Loucy (cell line): ENCODE results near the gene GPHB5.

Experiments
- H2AFZ ChIP-seq: fragments of 200-600 bp; sonication (generic); 2 replicates; pipeline ENCODE4 v1.6.0; 2016; ENCODE audit warnings: antibody characterized with exemption, mild to moderate bottlenecking, low read length, moderate library complexity
- H3F3A ChIP-seq: fragments of 200-600 bp; 2 replicates; pipeline ENCODE4 v1.6.0; 2016; ENCODE audit warnings: antibody characterized with exemption, low read depth, mild to moderate bottlenecking
- H3K27me3 ChIP-seq: fragments of 200-600 bp; sonication (generic); 2 replicates; pipeline ENCODE4 v1.6.1; 2014; ENCODE audit warnings: low read length, mild to moderate bottlenecking; ENCODE audit not compliant: insufficient read depth, poor library complexity, severe bottlenecking
- H3K36me3 ChIP-seq: fragments of 200-600 bp; sonication (generic); 2 replicates; pipeline ENCODE4 v1.6.1; 2016; ENCODE audit warnings: low read length; ENCODE audit not compliant: insufficient read depth
- H3K4me1 ChIP-seq: fragments of 200-600 bp; sonication (generic); 2 replicates; pipeline ENCODE4 v1.5.1; 2014; ENCODE audit warnings: low read length, mild to moderate bottlenecking; ENCODE audit not compliant: insufficient read depth, poor library complexity, severe bottlenecking
- H3K4me2 ChIP-seq: fragments of 200-600 bp; sonication (generic); 2 replicates; pipeline ENCODE4 v1.6.0; 2014; ENCODE audit warnings: antibody characterized with exemption, low read length, low read depth, mild to moderate bottlenecking; ENCODE audit not compliant: poor library complexity, severe bottlenecking
- H3K4me3 ChIP-seq: fragments of 200-600 bp; sonication (generic); 2 replicates; pipeline ENCODE4 v1.5.1; 2014; ENCODE audit warnings: low read length, mild to moderate bottlenecking, mixed read lengths; ENCODE audit not compliant: poor library complexity, severe bottlenecking
- H3K79me2 ChIP-seq: fragments of 200-600 bp; sonication (generic); 2 replicates; pipeline ENCODE4 v1.6.1; 2014; ENCODE audit warnings: low read length; ENCODE audit not compliant: insufficient read depth
- H3K9ac ChIP-seq: fragments of 200-600 bp; sonication (generic); 2 replicates; pipeline ENCODE4 v1.6.0; 2014; ENCODE audit warnings: mild to moderate bottlenecking, low read depth, low read length, moderate library complexity; ENCODE audit not compliant: poor library complexity, severe bottlenecking
- H3K9me2 ChIP-seq: fragments of 200-600 bp; sonication (generic); replicated peaks from 2 replicates; pipeline ENCODE4 v1.6.1; 2016; ENCODE audit warnings: low read depth, low read length, mixed read lengths
- H3K9me3 ChIP-seq: fragments of 200-600 bp; sonication (generic); 2 replicates; pipeline ENCODE4 v1.6.1; 2014; ENCODE audit warnings: mild to moderate bottlenecking, antibody characterized with exemption, low read length, low read depth; ENCODE audit not compliant: insufficient read depth
- H4K20me1 ChIP-seq: fragments of 200-600 bp; sonication (generic); 2 replicates; pipeline ENCODE4 v1.6.0; 2014; ENCODE audit warnings: antibody characterized with exemption, low read length, mild to moderate bottlenecking; ENCODE audit not compliant: insufficient read depth, poor library complexity, severe bottlenecking
- EZH2phosphoT487 ChIP-seq: fragments of 200-600 bp; IDR thresholded peaks from 2 replicates; pipeline ENCODE4 v1.6.1; 2018; ENCODE audit warnings: antibody characterized with exemption, mild to moderate bottlenecking, moderate library complexity, borderline replicate concordance
- TF ChIP-seq, protein P1 (sequence below): fragments of 200-600 bp; sonication (generic); conservative IDR thresholded peaks from 2 replicates; pipeline ENCODE4 v1.5.1; 2014; ENCODE audit warnings: mild to moderate bottlenecking, antibody characterized with exemption, low read length

Gene GPHB5

DNA sequence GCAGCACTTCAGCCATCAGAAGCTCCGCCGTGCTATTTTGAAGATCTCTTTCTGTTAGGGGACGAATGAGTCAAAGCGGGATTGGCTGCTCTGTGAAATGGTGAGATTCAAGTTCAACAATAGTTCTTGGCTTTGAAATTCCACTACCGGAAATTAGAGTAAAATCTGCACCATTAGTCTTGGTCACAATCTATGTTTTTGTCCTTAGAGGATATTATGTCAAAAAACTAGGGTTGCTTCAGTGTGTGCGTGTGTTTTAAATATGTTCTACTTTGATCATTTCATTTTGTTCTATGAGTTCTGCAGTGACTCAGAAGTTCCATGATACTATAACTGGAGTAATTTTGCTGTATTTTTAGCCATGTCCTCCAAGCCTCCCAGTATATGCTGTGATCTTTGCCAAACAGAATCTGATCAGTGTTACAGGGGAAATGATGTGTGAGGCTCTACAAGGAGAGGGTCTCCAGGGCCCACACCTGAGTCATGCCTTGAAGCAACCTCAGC is 22.6 kb downstream of the GPHB5 start:
- no peak overlapping the region for H3K4me2 ChIP-seq
- H3K4me1 ChIP-seq = no peaks in the 10 kb centered on the region
- H3K4me3 ChIP-seq = no peak overlapping the region
- H3K79me2 ChIP-seq = no peaks in the 10 kb centered on the region
- TF ChIP-seq, protein P1, sequence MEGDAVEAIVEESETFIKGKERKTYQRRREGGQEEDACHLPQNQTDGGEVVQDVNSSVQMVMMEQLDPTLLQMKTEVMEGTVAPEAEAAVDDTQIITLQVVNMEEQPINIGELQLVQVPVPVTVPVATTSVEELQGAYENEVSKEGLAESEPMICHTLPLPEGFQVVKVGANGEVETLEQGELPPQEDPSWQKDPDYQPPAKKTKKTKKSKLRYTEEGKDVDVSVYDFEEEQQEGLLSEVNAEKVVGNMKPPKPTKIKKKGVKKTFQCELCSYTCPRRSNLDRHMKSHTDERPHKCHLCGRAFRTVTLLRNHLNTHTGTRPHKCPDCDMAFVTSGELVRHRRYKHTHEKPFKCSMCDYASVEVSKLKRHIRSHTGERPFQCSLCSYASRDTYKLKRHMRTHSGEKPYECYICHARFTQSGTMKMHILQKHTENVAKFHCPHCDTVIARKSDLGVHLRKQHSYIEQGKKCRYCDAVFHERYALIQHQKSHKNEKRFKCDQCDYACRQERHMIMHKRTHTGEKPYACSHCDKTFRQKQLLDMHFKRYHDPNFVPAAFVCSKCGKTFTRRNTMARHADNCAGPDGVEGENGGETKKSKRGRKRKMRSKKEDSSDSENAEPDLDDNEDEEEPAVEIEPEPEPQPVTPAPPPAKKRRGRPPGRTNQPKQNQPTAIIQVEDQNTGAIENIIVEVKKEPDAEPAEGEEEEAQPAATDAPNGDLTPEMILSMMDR = no peak
- no peak for TF ChIP-seq EZH2phosphoT487
- no peaks in the 10 kb centered on the region for H4K20me1 ChIP-seq
- H3K36me3 ChIP-seq = no peaks in the 10 kb centered on the region
- no peaks in the 10 kb centered on the region for H3K9me2 ChIP-seq
- no peaks in the 10 kb centered on the region for H3K9me3 ChIP-seq
- no peak overlapping the region for H2AFZ ChIP-seq
- no peaks in the 10 kb centered on the region for H3K27me3 ChIP-seq
- H3K9ac ChIP-seq = no peak overlapping the region
- H3F3A ChIP-seq = no peaks in the 10 kb centered on the region

DNA sequence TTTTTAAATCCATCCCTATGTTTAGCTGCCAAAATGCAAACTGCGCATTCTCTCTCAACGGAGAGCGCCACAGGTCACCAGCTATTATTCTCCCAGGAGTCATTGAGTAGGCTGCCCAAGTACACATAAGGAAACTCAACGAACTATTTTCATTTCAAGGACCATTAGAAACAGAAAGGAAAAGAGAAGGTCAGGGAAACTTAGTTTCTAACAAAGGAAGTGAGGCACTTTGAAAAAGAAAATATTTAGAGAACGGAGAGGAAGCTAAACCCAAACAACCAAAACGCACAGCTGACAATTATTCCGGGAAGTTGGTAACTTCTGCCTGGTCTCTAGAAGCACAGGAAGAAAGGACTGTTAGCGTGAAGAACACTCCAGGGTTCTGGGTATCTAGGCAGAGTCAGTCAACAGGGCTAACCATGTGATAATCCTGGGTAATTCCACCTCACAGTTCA is 23.5 kb downstream of the GPHB5 start:
- no peaks in the 10 kb centered on the region for H3K36me3 ChIP-seq
- H3K27me3 ChIP-seq = no peaks in the 10 kb centered on the region
- H3K4me1 ChIP-seq = no peaks in the 10 kb centered on the region
- no peaks in the 10 kb centered on the region for H3K9me3 ChIP-seq
- no peak for TF ChIP-seq EZH2phosphoT487
- TF ChIP-seq, protein P1 = no peak
- no peaks in the 10 kb centered on the region for H3K9me2 ChIP-seq
- no peak overlapping the region for H3K4me2 ChIP-seq
- H3F3A ChIP-seq = no peaks in the 10 kb centered on the region
- H3K4me3 ChIP-seq = no peak overlapping the region
- H2AFZ ChIP-seq = no peak overlapping the region
- H4K20me1 ChIP-seq = no peaks in the 10 kb centered on the region
- no peak overlapping the region for H3K9ac ChIP-seq
- H3K79me2 ChIP-seq = no peaks in the 10 kb centered on the region

DNA sequence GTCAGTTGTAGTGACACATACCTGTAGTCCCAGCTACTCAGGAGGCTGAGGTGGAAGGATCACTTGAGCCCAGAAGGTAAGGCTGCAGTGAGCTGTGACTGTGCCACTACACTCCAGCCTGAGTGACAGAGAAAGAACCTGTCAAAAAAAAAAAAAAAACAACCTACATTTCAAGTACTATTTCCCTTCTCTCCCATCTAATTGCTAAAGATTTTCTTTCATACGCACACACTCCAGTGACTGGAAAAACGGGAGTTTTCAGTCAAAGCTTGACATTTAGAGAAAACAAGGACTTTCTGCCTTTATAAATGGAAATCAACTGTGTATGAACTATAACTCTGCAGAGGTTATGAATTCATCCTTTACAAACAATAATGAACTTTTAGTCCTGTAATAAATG is 25.9 kb downstream of the GPHB5 start:
- no peaks in the 10 kb centered on the region for H3K4me1 ChIP-seq
- H3K9me2 ChIP-seq = no peaks in the 10 kb centered on the region
- TF ChIP-seq EZH2phosphoT487 = no peak
- TF ChIP-seq, protein P1 = no peak
- H4K20me1 ChIP-seq = no peaks in the 10 kb centered on the region
- no peaks in the 10 kb centered on the region for H3K9me3 ChIP-seq
- no peaks in the 10 kb centered on the region for H3K79me2 ChIP-seq
- H3K36me3 ChIP-seq = no peaks in the 10 kb centered on the region
- H3F3A ChIP-seq = no peaks in the 10 kb centered on the region
- H3K9ac ChIP-seq = no peak overlapping the region
- no peak overlapping the region for H2AFZ ChIP-seq
- no peak overlapping the region for H3K4me3 ChIP-seq
- H3K27me3 ChIP-seq = no peaks in the 10 kb centered on the region
- no peak overlapping the region for H3K4me2 ChIP-seq
